AG09309 (cell line): Measurements from ENCODE around the gene PIGV.
A peak's percentile ranks its signal among the peaks of the same experiment; 100 is the strongest.
"Not testable (repeated sequence)": the region's sequence is repeated elsewhere in the genome, so short reads cannot be mapped to it uniquely, and the experiment has no call there.

ENCODE experiments used
- DNase-seq: peaks from one replicate; pipeline ENCODE4 v3.0.0-alpha.2; 2010; ENCODE audit warnings: low read depth
- H3K4me3 ChIP-seq: 2 replicates; pipeline ENCODE4 v1.5.1; 2011; ENCODE audit warnings: mild to moderate bottlenecking, low read depth, low read length, moderate library complexity; ENCODE audit not compliant: control insufficient read depth
- TF ChIP-seq, protein P1 (sequence below): IDR thresholded peaks from 2 replicates; pipeline ENCODE4 v1.5.1; 2011; ENCODE audit warnings: mild to moderate bottlenecking, low read depth, low read length, inconsistent platforms; ENCODE audit not compliant: insufficient read depth, control insufficient read depth; ENCODE audit errors: missing control alignments

PIGV gene

DNA sequence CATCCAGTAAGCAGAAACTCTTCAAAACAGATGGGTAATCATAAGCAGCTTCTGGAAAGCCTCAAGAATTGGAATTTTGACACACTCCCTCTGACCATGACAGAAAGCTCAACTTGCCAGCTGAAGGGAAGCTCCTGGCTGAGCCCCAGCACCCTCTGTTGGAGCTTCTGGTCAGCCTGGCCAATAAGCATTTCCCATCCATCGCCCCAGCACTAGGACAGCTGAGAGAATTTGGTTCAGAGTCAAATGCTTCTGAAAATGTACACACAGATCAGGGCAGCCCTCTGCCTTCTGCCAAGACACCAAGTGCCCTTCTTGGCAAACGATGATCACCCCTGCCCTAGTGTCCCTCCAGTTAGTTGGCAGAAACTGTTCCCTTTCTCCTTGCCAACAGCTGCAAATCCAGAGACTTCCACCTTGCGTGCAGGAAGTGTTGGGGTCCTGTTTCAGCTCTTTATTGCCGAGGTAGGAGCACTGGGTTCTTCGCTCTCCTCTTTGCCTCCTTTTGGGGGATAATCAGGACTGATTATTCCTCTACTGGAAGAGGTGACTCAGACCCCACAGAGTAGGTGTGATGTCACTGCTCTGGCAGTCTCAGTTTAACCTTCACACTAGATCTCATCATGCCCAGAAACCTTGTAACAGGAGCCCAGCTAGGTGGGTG, 11.9 kb downstream of the PIGV start:
- TF ChIP-seq, protein P1, sequence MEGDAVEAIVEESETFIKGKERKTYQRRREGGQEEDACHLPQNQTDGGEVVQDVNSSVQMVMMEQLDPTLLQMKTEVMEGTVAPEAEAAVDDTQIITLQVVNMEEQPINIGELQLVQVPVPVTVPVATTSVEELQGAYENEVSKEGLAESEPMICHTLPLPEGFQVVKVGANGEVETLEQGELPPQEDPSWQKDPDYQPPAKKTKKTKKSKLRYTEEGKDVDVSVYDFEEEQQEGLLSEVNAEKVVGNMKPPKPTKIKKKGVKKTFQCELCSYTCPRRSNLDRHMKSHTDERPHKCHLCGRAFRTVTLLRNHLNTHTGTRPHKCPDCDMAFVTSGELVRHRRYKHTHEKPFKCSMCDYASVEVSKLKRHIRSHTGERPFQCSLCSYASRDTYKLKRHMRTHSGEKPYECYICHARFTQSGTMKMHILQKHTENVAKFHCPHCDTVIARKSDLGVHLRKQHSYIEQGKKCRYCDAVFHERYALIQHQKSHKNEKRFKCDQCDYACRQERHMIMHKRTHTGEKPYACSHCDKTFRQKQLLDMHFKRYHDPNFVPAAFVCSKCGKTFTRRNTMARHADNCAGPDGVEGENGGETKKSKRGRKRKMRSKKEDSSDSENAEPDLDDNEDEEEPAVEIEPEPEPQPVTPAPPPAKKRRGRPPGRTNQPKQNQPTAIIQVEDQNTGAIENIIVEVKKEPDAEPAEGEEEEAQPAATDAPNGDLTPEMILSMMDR, result no peak
- no peak for DNase-seq
- no peak overlapping the region for H3K4me3 ChIP-seq

DNA sequence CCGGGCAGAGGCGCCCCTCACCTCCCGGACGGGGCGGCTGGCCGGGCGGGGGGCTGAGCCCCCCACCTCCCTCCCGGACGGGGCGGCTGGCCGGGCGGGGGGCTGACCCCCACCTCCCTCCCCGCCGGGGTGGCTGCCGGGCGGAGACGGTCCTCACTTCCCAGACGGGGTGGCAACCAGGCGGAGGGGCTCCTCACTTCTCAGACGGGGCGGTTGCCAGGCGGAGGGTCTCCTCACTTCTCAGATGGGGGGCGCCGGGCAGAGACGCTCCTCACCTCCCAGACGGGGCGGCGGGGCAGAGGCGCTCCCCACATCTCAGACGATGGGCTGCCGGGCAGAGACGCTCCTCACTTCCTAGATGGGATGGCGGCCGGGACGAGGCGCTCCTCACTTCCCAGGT, 16.2 kb downstream of the PIGV start:
- not testable (repeated sequence) for DNase-seq, H3K4me3 ChIP-seq

DNA sequence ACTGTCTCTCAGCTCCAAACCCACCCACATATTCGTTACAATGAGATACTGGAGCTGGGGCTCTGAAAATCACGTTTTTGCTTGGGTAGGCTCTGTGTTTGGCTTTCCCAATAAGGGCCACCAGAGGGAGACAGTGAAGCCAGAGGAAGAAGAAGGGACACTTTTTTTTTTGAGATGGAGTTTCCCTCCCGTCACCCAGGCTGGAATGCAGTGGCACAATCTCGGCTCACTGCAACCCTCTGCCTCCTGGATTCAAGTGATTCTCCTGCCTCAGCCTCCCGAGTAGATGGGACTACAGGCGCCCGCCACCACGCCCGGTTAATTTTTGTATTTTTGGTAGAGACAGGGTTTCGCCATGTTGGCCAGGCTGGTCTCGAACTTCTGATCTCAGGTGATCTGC, 22.4 kb downstream of the PIGV start:
- TF ChIP-seq, protein P1, result peak; percentile 80
- not testable (repeated sequence) for DNase-seq, H3K4me3 ChIP-seq

DNA sequence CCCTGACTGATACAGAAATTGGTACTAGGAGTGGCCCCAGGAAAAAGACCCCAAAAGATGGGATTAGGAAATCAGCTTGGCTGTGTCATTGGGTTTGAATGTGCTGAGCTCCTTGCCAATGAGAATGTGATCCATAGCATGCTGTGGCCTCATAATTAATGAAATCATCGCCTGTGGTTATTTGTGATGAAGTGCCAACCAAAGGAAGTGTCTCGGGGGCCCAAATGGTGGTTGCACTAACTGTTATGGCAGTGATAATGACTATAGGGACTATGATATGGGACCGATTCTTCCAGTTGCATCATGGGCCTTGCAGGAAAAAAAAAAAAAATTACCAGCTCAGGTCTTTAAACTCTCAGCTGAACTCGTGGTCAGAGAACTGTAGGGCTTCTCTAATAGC, 23.3 kb downstream of the PIGV start:
- TF ChIP-seq, protein P1, result no peak
- no peak for DNase-seq
- no peak overlapping the region for H3K4me3 ChIP-seq

DNA sequence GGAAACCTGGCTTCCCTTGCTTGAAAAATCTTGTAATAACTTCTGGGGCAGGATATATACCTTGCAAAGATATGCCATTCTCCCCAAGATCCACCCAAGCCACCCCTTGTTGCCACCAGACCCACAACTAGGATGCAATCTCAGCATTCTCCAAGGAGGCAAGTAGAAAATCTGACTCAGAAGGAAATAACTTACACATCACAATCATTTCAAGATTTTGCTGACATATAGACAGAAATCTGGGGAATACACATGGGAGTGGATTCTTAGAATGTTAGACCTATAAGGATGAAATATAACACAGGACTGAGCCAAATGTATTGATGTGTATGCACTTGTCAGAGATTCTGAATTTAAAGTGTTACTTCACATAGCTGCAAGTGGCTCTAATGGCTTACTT, 24.0 kb downstream of the PIGV start:
- no peak overlapping the region for H3K4me3 ChIP-seq
- no peak for DNase-seq
- TF ChIP-seq, protein P1, result no peak

DNA sequence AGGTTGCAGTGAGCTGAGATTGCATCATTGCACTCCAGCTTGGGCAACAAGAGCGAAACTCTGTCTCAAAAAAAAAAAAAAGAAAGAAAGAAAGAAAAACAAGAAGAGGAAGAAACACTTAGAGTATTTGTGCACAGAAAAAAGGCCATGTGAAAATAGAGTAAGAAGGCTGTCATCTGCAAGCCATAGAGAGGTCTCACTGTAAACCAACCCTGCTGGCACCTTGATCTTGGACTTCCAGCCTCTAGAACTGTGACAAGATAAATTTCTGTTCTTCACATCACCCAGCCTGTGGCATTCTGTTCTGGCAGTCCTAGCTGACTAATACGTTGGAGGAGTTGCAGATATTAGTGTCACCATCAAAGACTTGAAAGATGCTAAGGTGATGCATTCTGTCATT, 26.6 kb downstream of the PIGV start:
- no peak overlapping the region for H3K4me3 ChIP-seq
- TF ChIP-seq, protein P1, result no peak
- DNase-seq, result no peak

DNA sequence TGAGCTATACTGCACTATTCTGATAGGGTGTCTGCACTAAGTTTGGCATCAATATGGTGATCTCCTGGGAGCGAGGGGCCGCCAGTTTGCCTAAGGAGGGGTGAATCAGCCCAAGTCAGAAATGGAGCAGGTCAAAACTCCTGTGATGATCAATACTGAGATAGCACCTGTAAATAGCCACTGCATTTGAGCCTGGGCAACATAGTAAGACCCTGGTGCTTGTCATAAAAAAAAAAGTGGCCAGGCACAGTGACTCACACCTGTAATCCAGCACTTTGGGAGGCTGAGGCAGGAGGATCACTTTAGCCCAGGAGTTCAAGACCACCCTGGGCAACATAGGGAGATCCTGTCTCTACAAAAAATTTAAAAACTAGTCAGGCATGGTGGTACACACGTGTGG, 27.1 kb downstream of the PIGV start:
- TF ChIP-seq, protein P1, result no peak
- H3K4me3 ChIP-seq, result no peak overlapping the region
- no peak for DNase-seq
